Femur (tissue), 1 donor: Measurements from ENCODE around the gene ZC3H12A.
"Not testable (repeated sequence)": the region's sequence is repeated elsewhere in the genome, so short reads cannot be mapped to it uniquely, and the experiment has no call there.

Experiments
- DNase-seq: peaks from one replicate; pipeline ENCODE4 v3.0.0-alpha.2; 2017

ZC3H12A gene

DNA sequence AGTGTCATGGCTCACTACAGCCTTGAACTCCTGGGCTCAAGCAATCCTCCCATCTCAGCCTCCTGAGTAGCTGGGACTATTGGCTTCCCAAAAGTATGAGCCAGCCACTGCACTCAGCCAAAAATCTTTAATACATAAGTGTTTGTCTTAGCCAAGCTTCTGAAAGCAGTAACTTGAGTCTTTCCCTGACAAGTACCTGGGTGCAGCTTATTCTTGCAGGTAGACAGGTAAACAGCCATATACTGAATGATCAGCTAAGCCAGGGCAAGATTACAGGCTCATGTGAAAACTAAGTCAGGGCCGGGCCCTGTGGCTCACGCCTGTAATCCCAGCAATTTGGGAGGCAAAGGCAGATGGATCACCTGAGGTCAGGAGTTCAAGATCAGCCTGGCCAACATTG, 32.4 kb downstream of the ZC3H12A start:
- DNase-seq, result no peak

GRCh38 chr1:37509181-37509580, 34.8 kb downstream of the ZC3H12A start:
- DNase-seq, result no peak

DNA sequence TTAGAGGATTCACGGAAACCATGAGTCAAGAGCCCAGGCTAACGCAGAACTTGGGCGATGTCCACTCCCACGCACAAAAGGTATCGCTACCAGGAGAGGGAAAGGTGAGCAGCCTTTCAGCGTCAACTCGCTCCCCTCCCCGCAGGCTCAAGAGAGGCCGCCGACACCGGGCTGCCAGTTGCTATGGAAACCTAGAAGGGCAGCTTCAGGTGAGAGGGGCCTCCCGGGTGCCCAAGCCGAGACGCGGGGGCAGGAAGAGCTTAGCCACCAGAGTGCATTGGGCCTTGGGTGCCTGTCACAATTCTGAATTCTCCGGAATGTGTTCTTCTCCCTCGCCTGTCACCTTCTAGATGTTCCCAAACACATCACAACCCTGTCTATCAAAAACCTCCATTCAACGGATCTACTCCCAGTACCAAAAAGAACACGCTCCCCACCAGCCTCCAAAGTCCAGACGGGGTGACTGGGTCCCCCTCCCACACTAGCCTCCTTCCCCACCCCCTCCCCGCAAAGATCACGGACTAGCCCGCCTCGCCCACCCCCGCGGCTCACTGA, 39.5 kb downstream of the ZC3H12A start:
- DNase-seq, result peak; percentile 28

- DNase-seq, result peak; percentile 91
These were observed 40.2 kb downstream of the ZC3H12A start, which contains the start of gene MEAF6 for GRCh38 chr1:37514350-37515184. Gene MEAF6 (minus strand): TSS chr1:37514766. CDS start chr1:37514746, 20 bp downstream.

GRCh38 chr1:37515185-37516034, 41.0 kb downstream of the ZC3H12A start:
- no peak for DNase-seq

- no peak for DNase-seq
These were observed 43.2 kb downstream of the ZC3H12A start for GRCh38 chr1:37517569-37517968.

DNA sequence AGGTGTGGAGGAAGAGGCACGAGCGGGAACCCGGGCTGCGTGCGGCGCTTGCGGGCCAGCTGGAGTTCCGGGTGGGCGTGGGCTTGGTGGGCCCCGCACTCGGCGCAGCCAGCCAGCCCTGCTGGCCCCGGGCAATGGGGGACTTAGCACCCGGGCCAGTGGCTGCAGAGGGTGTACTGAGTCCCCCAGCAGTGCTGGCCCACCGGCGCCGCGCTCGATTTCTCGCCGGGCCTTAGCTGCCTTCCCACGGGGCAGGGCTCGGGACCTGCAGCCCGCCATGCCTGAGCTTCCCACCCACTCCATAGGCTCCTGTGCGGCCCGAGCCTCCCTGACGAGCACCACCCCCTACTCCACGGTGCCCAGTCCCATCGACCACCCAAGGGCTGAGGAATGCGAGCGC, 43.9 kb downstream of the ZC3H12A start:
- DNase-seq, result not testable (repeated sequence)

DNA sequence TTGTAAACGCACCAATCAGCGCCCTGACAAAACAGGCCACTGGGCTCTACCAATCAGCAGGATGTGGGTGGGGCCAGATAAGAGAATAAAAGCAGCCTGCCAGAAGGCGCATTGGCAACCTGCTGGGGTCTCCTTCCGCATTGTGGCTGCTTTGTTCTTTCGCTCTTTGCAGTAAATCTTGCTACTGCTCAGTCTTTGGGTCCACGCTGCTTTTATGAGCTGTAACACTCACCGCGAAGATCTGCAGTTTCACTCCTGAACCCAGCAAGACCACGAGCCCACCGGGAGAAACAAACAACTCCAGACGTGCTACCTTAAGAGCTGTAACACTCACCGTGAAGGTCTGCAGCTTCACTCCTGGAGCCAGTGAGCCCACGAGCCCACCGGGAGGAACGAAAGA, 44.5 kb downstream of the ZC3H12A start:
- not testable (repeated sequence) for DNase-seq

GRCh38 chr1:37519613-37520012, 45.2 kb downstream of the ZC3H12A start:
- DNase-seq, result no peak

- not testable (repeated sequence) for DNase-seq
These were observed 55.5 kb downstream of the ZC3H12A start for GRCh38 chr1:37529888-37530287.

- DNase-seq, result not testable (repeated sequence)
These were observed 58.2 kb downstream of the ZC3H12A start for GRCh38 chr1:37532418-37533156.

DNA sequence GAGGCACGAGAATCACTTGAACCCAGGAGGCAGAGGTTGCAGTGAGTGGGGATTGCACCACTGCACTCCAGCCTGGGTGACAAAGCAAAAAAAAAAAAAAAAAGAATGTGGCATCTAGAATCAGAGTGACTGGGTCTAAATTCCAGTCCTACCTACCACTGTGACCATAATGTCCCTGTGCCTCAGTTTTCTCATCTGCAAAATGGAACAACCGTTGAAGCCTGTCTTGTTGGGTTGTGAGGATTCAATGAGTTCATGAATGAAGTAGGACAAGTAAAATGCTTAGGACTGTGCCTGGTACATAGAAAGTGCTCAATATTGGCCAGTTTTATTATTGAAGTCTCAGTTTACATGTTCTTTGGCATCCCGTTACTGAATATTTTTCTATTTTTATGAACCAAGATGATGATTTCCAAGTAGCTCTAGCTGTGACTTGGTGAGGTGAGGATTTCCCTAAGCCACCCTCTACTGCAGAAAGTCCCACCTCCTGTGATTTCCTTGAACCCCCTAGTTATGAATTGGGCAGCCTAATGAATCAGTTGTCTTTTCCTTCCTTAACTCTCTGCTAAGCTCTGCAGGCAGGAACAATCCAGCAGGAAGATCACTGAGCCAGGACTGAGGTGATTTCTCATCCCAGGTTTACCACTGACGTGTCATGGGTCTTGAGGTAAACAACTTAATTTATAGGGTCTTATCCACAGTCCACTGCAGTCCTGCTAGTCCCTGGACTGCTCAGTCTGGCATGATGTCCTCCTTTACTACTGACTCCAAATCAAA, 59.1 kb downstream of the ZC3H12A start:
- DNase-seq, result no peak
